Measurements from ENCODE around the gene FAM241A.
A peak's percentile ranks its signal among the peaks of the same experiment; 100 is the strongest.

The FAM241A gene

DNA sequence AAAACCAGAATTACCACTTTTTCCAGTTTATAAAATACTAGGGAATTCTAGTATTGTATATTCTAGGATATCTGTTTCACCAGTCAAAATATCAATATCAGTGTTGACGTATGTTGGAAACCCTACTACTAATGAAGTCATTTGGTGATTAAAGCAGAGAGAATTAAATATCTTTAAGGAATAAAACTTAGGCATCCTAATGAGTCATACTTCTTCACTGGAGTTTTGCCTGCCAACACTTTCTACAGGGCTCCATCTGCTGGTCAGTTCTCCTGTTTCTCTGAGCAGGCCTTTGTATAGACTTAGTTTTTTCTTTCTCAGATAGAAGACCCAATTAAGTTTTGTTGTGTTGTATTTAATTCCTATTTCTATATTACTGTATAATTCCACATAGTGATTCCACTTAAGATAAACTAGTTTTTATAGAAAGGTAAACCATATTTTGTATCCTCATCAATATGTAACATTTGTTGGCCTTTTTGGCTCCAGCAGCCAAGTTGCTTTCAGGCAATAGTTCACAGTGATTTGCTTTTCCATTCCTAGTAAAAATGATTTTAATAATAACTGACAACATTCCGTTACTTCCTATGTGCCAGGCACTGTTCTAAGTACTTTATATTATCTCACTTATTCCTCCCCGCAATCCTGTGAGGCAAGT, 89.8 kb downstream of the FAM241A start:
- peak; percentile 84 for DNase-seq
- Histone ChIP-seq H3K27ac (no peak overlapping the region), H3K36me3 (replicated peaks) (no peaks in the 10 kb centered on the region), H3K27me3 (replicated peaks) (no peaks in the 10 kb centered on the region), H3K4me3 (ENCODE audit: low read depth, low read length) (no peak overlapping the region)
- TF ChIP-seq, protein P1, sequence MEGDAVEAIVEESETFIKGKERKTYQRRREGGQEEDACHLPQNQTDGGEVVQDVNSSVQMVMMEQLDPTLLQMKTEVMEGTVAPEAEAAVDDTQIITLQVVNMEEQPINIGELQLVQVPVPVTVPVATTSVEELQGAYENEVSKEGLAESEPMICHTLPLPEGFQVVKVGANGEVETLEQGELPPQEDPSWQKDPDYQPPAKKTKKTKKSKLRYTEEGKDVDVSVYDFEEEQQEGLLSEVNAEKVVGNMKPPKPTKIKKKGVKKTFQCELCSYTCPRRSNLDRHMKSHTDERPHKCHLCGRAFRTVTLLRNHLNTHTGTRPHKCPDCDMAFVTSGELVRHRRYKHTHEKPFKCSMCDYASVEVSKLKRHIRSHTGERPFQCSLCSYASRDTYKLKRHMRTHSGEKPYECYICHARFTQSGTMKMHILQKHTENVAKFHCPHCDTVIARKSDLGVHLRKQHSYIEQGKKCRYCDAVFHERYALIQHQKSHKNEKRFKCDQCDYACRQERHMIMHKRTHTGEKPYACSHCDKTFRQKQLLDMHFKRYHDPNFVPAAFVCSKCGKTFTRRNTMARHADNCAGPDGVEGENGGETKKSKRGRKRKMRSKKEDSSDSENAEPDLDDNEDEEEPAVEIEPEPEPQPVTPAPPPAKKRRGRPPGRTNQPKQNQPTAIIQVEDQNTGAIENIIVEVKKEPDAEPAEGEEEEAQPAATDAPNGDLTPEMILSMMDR (IDR thresholded peaks at IDR 0.05; ENCODE audit: low read depth, low read length, missing control alignments): peak; percentile 87
- in situ Hi-C loops (cut with HindIII; ENCODE audit: low pct_ligation_motif_present, low sequenced_read_pairs): no loop called here

DNA sequence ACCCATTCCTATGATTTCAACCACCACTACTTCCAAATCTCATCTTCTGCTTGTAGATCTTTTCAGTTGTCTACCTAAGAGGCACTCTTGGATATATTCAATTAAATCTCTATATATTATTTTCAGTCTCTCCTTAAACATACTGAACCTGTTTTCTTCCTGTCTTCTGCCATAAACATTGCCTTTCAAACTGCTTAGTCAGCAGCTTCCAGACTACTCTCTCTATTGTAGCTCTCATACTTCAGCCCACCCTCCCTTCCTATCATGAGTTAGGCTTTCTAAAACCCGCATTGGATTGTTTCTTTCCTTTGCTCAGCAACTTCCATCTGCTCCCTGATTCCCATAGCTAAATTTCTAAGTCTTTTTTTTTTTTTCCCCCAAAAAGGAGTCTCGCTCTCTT, 90.8 kb downstream of the FAM241A start:
- Histone ChIP-seq H3K4me3 (ENCODE audit: low read depth, low read length) (no peak overlapping the region), H3K27ac (no peak overlapping the region)
- in situ Hi-C loops (cut with HindIII; ENCODE audit: low pct_ligation_motif_present, low sequenced_read_pairs): no loop called here

GRCh38 chr4:112238833-112239232, 93.6 kb downstream of the FAM241A start:
- no peak for DNase-seq
- H3K27ac ChIP-seq: no peak overlapping the region
- in situ Hi-C loops (cut with HindIII; ENCODE audit: low pct_ligation_motif_present, low sequenced_read_pairs): no loop called here
- TF ChIP-seq, protein P1 (IDR thresholded peaks at IDR 0.05; ENCODE audit: low read depth, low read length, missing control alignments): no peak
- H3K36me3 ChIP-seq (replicated peaks): no peaks in the 10 kb centered on the region
- no peaks in the 10 kb centered on the region for H3K27me3 ChIP-seq (replicated peaks)
- H3K4me3 ChIP-seq (ENCODE audit: low read depth, low read length): no peak overlapping the region

More for the DNA sequence above, 90.8 kb downstream of the FAM241A start:
- TF ChIP-seq, protein P1 (IDR thresholded peaks at IDR 0.05; ENCODE audit: low read depth, low read length, missing control alignments): no peak
- no peak for DNase-seq
- Histone ChIP-seq H3K27me3 (replicated peaks) (no peaks in the 10 kb centered on the region), H3K36me3 (replicated peaks) (no peaks in the 10 kb centered on the region)
